GM12872 (cell line): ENCODE data around the gene DISC1.

ENCODE experiments used
- CTCF ChIP-seq: IDR thresholded peaks from 3 replicates; pipeline ENCODE4 v1.5.1; 2011; ENCODE audit warnings: low read depth, mild to moderate bottlenecking, low read length, moderate library complexity; ENCODE audit not compliant: insufficient read depth

DISC1 gene

GRCh38 chr1:231949277-231950091, 322.9 kb downstream of the DISC1 start:
- no peak for TF ChIP-seq CTCF

- TF ChIP-seq CTCF: no peak
Observed at GRCh38 chr1:231950331-231951128, 323.9 kb downstream of the DISC1 start.

GRCh38 chr1:231951374-231951773, 324.8 kb downstream of the DISC1 start:
- no peak for TF ChIP-seq CTCF

GRCh38 chr1:231952154-231952553, 325.6 kb downstream of the DISC1 start:
- no peak for TF ChIP-seq CTCF

DNA sequence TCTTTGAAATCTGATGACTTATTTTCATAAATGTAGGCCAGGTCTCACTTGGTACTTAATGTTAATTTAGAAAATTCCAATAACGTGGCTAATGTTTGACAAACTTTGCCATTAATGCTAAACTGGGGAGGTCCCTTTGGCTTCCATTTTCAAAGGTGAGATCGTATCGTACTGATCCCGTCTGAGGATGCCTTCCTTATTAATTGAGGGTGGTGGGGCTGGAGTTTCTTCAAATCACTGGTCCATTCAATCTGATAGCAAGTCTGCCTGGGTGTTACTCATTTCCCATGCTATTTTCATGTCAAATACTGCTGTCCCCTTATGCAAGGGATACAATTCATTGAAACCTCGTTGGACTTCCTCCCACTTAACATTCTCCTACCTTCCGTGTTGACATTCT, 327.1 kb downstream of the DISC1 start:
- no peak for TF ChIP-seq CTCF

DNA sequence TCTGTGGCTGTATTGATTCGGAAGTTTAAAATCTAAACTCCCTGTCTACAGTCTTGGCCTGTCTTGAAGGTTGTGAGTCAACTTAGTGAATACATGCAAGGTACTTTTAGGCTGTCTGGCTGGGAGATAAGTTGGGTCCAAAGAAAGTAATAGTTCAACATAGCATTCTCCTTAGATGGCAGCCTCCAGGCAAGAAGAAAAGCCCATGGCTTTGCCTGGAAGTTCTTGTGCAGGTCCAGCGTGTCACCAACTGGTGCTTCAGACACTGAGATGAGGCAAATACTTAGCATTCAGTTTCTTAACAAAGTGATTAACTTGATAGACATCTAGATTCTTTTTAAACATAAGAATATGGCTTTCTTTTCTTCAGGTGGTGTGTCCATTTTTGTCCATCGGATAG, 328.2 kb downstream of the DISC1 start:
- TF ChIP-seq CTCF: no peak

GRCh38 chr1:231957359-231957758, 330.8 kb downstream of the DISC1 start:
- no peak for TF ChIP-seq CTCF
